Measurements from ENCODE around the gene RFX2. TPM values are rescaled to one million over a fixed set of nuclear protein-coding genes. Genes with fewer than 3 reads are reported as not detected.
"Not testable (repeated sequence)": the region's sequence is repeated elsewhere in the genome, so short reads cannot be mapped to it uniquely, and the experiment has no call there.

Gene RFX2
- total RNA-seq, 1 donor from 2014 or later, result 6.2 TPM

GRCh38 chr19:5961969-5962945 is 148.0 kb downstream of the RFX2 start:
- Histone ChIP-seq H3F3A (ENCODE audit: low read depth) (no peaks in the 10 kb centered on the region), H3K9me3 (ENCODE audit: low read depth) (no peaks in the 10 kb centered on the region), H3K27me3 (no peaks in the 10 kb centered on the region), H3K4me1 (peaks cover 13% of the 10 kb centered on the region), H3K9ac (no peak overlapping the region), H3K4me3 (no peak overlapping the region), H3K79me2 (ENCODE audit: low read depth) (peaks cover 100% of the 10 kb centered on the region), H2AFZ (replicated peaks) (no peak overlapping the region), H3K27ac (no peak overlapping the region), H3K36me3 (no peaks in the 10 kb centered on the region), H4K20me1 (ENCODE audit: low read depth) (peaks cover 100% of the 10 kb centered on the region), H3K4me2 (no peak overlapping the region)
- peaks cover 4% of the 10 kb centered on the region for H3K27me3 Mint-ChIP-seq (ENCODE audit: insufficient read depth, low read depth)
- peaks cover 54% of the 10 kb centered on the region for H3K4me1 Mint-ChIP-seq
- TF ChIP-seq, protein P1, sequence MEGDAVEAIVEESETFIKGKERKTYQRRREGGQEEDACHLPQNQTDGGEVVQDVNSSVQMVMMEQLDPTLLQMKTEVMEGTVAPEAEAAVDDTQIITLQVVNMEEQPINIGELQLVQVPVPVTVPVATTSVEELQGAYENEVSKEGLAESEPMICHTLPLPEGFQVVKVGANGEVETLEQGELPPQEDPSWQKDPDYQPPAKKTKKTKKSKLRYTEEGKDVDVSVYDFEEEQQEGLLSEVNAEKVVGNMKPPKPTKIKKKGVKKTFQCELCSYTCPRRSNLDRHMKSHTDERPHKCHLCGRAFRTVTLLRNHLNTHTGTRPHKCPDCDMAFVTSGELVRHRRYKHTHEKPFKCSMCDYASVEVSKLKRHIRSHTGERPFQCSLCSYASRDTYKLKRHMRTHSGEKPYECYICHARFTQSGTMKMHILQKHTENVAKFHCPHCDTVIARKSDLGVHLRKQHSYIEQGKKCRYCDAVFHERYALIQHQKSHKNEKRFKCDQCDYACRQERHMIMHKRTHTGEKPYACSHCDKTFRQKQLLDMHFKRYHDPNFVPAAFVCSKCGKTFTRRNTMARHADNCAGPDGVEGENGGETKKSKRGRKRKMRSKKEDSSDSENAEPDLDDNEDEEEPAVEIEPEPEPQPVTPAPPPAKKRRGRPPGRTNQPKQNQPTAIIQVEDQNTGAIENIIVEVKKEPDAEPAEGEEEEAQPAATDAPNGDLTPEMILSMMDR (IDR thresholded peaks at IDR 0.05), result no peak
- TF ChIP-seq EZH2 (IDR thresholded peaks at IDR 0.05), result no peak
- no peak for TF ChIP-seq EZH2phosphoT487 (IDR thresholded peaks at IDR 0.05)
- no peaks in the 10 kb centered on the region for H3K9me3 Mint-ChIP-seq
- no peak for DNase-seq (ENCODE audit: low spot score)
- peak overlapping the region; percentile 71 for H3K4me3 Mint-ChIP-seq
- H3K36me3 Mint-ChIP-seq, result no peaks in the 10 kb centered on the region
- peak overlapping the region; percentile 83 for H3K27ac Mint-ChIP-seq

DNA sequence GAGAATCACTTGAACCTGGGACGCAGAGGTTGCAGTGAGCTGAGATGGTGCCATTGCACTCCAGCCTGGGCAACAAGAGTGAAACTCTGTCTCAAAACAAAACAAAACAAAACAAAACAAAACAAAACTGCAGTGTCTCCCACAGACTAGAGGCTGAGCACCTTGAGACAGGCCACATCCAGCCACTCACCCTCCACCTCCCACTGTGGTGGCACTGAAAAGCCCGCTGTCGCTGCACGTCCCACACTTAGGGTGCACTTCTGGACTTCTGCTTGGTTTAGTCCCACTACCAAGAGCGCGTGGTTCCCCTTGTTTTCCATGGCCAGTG is 148.7 kb downstream of the RFX2 start:
- H2AFZ ChIP-seq (replicated peaks); H3K27me3 ChIP-seq; H3K36me3 Mint-ChIP-seq; H3F3A ChIP-seq (ENCODE audit: low read depth); H3K27ac ChIP-seq; H3K9ac ChIP-seq; DNase-seq (ENCODE audit: low spot score); H3K4me3 ChIP-seq; H3K36me3 ChIP-seq; H3K4me2 ChIP-seq; H3K9me3 Mint-ChIP-seq; H3K9me3 ChIP-seq (ENCODE audit: low read depth); H3K27me3 Mint-ChIP-seq (ENCODE audit: insufficient read depth, low read depth): not testable (repeated sequence)
- Histone ChIP-seq H3K79me2 (ENCODE audit: low read depth) (peaks cover 100% of the 10 kb centered on the region), H4K20me1 (ENCODE audit: low read depth) (peaks cover 100% of the 10 kb centered on the region), H3K4me1 (peaks cover 18% of the 10 kb centered on the region)
- Mint-ChIP-seq H3K27ac (peak overlapping the region; percentile 83), H3K4me3 (peak overlapping the region; percentile 71), H3K4me1 (peaks cover 55% of the 10 kb centered on the region)

GRCh38 chr19:5960005-5961001 is 150.0 kb downstream of the RFX2 start:
- Mint-ChIP-seq H3K27me3 (ENCODE audit: insufficient read depth, low read depth) (peaks cover 4% of the 10 kb centered on the region), H3K27ac (peak overlapping the region; percentile 1), H3K4me3 (no peak overlapping the region), H3K4me1 (peaks cover 63% of the 10 kb centered on the region), H3K9me3 (no peaks in the 10 kb centered on the region), H3K36me3 (no peaks in the 10 kb centered on the region)
- no peak overlapping the region for H3K4me3 ChIP-seq
- H3F3A ChIP-seq (ENCODE audit: low read depth), result peaks cover 3% of the 10 kb centered on the region
- H3K9ac ChIP-seq, result no peak overlapping the region
- no peaks in the 10 kb centered on the region for H3K36me3 ChIP-seq
- TF ChIP-seq EZH2 (IDR thresholded peaks at IDR 0.05), result no peak
- TF ChIP-seq, protein P1 (IDR thresholded peaks at IDR 0.05), result no peak
- TF ChIP-seq EZH2phosphoT487 (IDR thresholded peaks at IDR 0.05), result no peak
- H3K27me3 ChIP-seq, result no peaks in the 10 kb centered on the region
- DNase-seq (ENCODE audit: low spot score), result no peak
- peaks cover 24% of the 10 kb centered on the region for H3K4me1 ChIP-seq
- peaks cover 100% of the 10 kb centered on the region for H4K20me1 ChIP-seq (ENCODE audit: low read depth)
- no peak overlapping the region for H3K4me2 ChIP-seq
- peaks cover 100% of the 10 kb centered on the region for H3K79me2 ChIP-seq (ENCODE audit: low read depth)
- H2AFZ ChIP-seq (replicated peaks), result no peak overlapping the region
- H3K9me3 ChIP-seq (ENCODE audit: low read depth), result no peaks in the 10 kb centered on the region
- H3K27ac ChIP-seq, result no peak overlapping the region
